Purkinje cell (primary cell): Measurements from ENCODE around the gene SLC38A9. TPM values are rescaled to one million over a fixed set of nuclear protein-coding genes. Genes with fewer than 3 reads are reported as not detected.

ENCODE experiments used
- polyA plus RNA-seq: library from polyadenylated mRNA; unstranded; fragments of >200 nt; fragmentation: Nextera tagmentation; gene quantifications from 2 replicates; pipeline ENCODE4 v1.2.1, GENCODE V29; 2014

SLC38A9 gene
- polyA plus RNA-seq: 20.4 and 28.7 TPM in 2 replicates

GRCh38 chr5:55712023-55712859 lies at the start of gene SLC38A9:
TSS of gene SLC38A9 (minus strand) at chr5:55712324. CDS start at chr5:55697958, 14,366 bp downstream.

GRCh38 chr5:55737793-55738192 lies 25.7 kb upstream of the SLC38A9 start, which contains the start of gene DDX4:
TSS of gene DDX4 (plus strand) at chr5:55738061. CDS start at chr5:55738964, 903 bp downstream.

Other genes starting within 250 kb of the SLC38A9 start
- gene PLPP1, start 177.4 kb downstream of the SLC38A9 start, polyA plus RNA-seq: 128 and 165 TPM in 2 replicates
- gene DDX4, start 25.7 kb upstream of the SLC38A9 start, polyA plus RNA-seq: not detected in 2 replicates
- gene IL31RA, start 139.0 kb upstream of the SLC38A9 start, polyA plus RNA-seq: not detected in 2 replicates